ENCODE measurements around the gene AMOT.

DNA sequence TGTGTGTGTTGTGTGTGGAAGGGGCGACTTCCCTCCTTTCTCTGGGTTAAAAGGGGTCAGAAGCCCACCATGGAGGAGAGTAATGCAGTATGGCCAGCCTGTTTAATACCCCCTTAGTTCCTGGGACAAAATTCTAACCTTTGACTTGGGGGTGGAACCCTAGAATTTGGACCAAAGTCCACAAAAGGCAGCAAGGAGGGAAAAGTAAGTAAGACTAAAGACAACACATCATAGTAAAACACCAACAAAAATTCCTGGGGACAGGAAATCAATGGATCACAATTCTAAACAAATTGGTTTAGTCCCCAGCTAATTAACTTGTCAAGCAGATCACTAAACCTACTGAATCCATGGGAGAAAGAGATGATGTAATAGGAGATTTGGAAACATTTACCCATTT lies 3.1 kb downstream of the AMOT start:
- TF ChIP-seq, protein P1, sequence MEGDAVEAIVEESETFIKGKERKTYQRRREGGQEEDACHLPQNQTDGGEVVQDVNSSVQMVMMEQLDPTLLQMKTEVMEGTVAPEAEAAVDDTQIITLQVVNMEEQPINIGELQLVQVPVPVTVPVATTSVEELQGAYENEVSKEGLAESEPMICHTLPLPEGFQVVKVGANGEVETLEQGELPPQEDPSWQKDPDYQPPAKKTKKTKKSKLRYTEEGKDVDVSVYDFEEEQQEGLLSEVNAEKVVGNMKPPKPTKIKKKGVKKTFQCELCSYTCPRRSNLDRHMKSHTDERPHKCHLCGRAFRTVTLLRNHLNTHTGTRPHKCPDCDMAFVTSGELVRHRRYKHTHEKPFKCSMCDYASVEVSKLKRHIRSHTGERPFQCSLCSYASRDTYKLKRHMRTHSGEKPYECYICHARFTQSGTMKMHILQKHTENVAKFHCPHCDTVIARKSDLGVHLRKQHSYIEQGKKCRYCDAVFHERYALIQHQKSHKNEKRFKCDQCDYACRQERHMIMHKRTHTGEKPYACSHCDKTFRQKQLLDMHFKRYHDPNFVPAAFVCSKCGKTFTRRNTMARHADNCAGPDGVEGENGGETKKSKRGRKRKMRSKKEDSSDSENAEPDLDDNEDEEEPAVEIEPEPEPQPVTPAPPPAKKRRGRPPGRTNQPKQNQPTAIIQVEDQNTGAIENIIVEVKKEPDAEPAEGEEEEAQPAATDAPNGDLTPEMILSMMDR (IDR thresholded peaks at IDR 0.05) = no peak
- TF ChIP-seq EZH2phosphoT487 (IDR thresholded peaks at IDR 0.05) (peak; percentile 62), EZH2 (IDR thresholded peaks at IDR 0.05) (no peak)

All from neural progenitor cell (in vitro differentiated cells).